ENCODE measurements around the gene AKAP13. TPM values are rescaled to one million over a fixed set of nuclear protein-coding genes. Genes with fewer than 3 reads are reported as not detected.

Gene AKAP13
- total RNA-seq, 2 experiments from 2014 or later: 106 to 113 TPM

GRCh38 chr15:85595804-85596536 lies 215.6 kb downstream of the AKAP13 start:
- Mint-ChIP-seq H3K27ac (peak overlapping the region; percentile 86), H3K4me3 (peak overlapping the region; percentile 33), H3K36me3 (peaks cover 10% of the 10 kb centered on the region), H3K27me3 (no peaks in the 10 kb centered on the region), H3K9me3 (no peaks in the 10 kb centered on the region), H3K4me1 (ENCODE audit: low read depth) (peaks cover 64% of the 10 kb centered on the region)
- peak; percentile 18 for DNase-seq
- CTCF ChIA-PET: no interaction called here
- POLR2A ChIA-PET: interaction anchor here (1.3 kb wide), 1 partner anchor 15 kb away, joined by 3 read pairs; no protein-coding TSS in a partner anchor
- intact Hi-C loops (cut with micrococcal nuclease): no loop called here

- Mint-ChIP-seq H3K27me3 (no peaks in the 10 kb centered on the region), H3K36me3 (peaks cover 13% of the 10 kb centered on the region), H3K4me3 (peak overlapping the region; percentile 14), H3K9me3 (no peaks in the 10 kb centered on the region), H3K27ac (peak overlapping the region; percentile 48), H3K4me1 (ENCODE audit: low read depth) (peaks cover 59% of the 10 kb centered on the region)
- POLR2A ChIA-PET: interaction anchor here (1.2 kb wide), 2 partner anchors 10 to 11 kb away, joined by 3 read pairs; no protein-coding TSS in a partner anchor
- intact Hi-C loops (cut with micrococcal nuclease): loop anchor here (1.0 kb wide), 1 partner anchor 16 kb away; no protein-coding TSS in a partner anchor
- peak; percentile 50 for DNase-seq
- CTCF ChIA-PET: no interaction called here
Measured at GRCh38 chr15:85597155-85597815, 216.9 kb downstream of the AKAP13 start.

- Mint-ChIP-seq H3K4me3 (no peak overlapping the region), H3K36me3 (peaks cover 19% of the 10 kb centered on the region), H3K27ac (peak overlapping the region; percentile 48), H3K27me3 (no peaks in the 10 kb centered on the region), H3K4me1 (ENCODE audit: low read depth) (peaks cover 60% of the 10 kb centered on the region), H3K9me3 (no peaks in the 10 kb centered on the region)
- DNase-seq: no peak
- POLR2A ChIA-PET: no interaction called here
- intact Hi-C loops (cut with micrococcal nuclease): no loop called here
- CTCF ChIA-PET: no interaction called here
Measured at GRCh38 chr15:85598219-85598618, 217.8 kb downstream of the AKAP13 start.

- no peak for DNase-seq
- H3K9me3 Mint-ChIP-seq: no peaks in the 10 kb centered on the region
- no peak overlapping the region for H3K4me3 Mint-ChIP-seq
- ChIA-PET CTCF (no interaction called here), POLR2A (interaction anchor here (0.8 kb wide), 1 partner anchor 114 kb away, joined by 3 read pairs; no protein-coding TSS in a partner anchor)
- peaks cover 25% of the 10 kb centered on the region for H3K36me3 Mint-ChIP-seq
- H3K27me3 Mint-ChIP-seq: no peaks in the 10 kb centered on the region
- H3K27ac Mint-ChIP-seq: no peak overlapping the region
- peaks cover 63% of the 10 kb centered on the region for H3K4me1 Mint-ChIP-seq (ENCODE audit: low read depth)
- intact Hi-C loops (cut with micrococcal nuclease): no loop called here
Measured at GRCh38 chr15:85598718-85599398, 218.5 kb downstream of the AKAP13 start.

GRCh38 chr15:85600001-85600400 lies 219.6 kb downstream of the AKAP13 start:
- H3K4me3 Mint-ChIP-seq: no peak overlapping the region
- DNase-seq: no peak
- peaks cover 27% of the 10 kb centered on the region for H3K36me3 Mint-ChIP-seq
- intact Hi-C loops (cut with micrococcal nuclease): no loop called here
- H3K4me1 Mint-ChIP-seq (ENCODE audit: low read depth): peaks cover 60% of the 10 kb centered on the region
- H3K27ac Mint-ChIP-seq: no peak overlapping the region
- POLR2A ChIA-PET: interaction anchor here (0.8 kb wide), 1 partner anchor 113 kb away, joined by 3 read pairs; no protein-coding TSS in a partner anchor
- H3K27me3 Mint-ChIP-seq: no peaks in the 10 kb centered on the region
- no peaks in the 10 kb centered on the region for H3K9me3 Mint-ChIP-seq
- CTCF ChIA-PET: interaction anchor here (0.6 to 0.7 kb wide), 2 partner anchors 782 to 877 kb away, joined by 3 read pairs; no protein-coding TSS in a partner anchor

- Mint-ChIP-seq H3K4me1 (ENCODE audit: low read depth) (peaks cover 32% of the 10 kb centered on the region), H3K36me3 (peaks cover 33% of the 10 kb centered on the region), H3K27ac (no peak overlapping the region), H3K27me3 (no peaks in the 10 kb centered on the region), H3K9me3 (no peaks in the 10 kb centered on the region), H3K4me3 (no peak overlapping the region)
- intact Hi-C loops (cut with micrococcal nuclease): no loop called here
- POLR2A ChIA-PET: interaction anchor here (1.0 kb wide), 1 partner anchor 106 kb away, joined by 3 read pairs; no protein-coding TSS in a partner anchor
- CTCF ChIA-PET: interaction anchor here (0.9 to 2.4 kb wide), 3 partner anchors 15 to 307 kb away, joined by 3 to 8 read pairs (median 3); no protein-coding TSS in a partner anchor
- no peak for DNase-seq
Measured at GRCh38 chr15:85603160-85603559, 222.8 kb downstream of the AKAP13 start.

GRCh38 chr15:85603703-85604102 lies 223.3 kb downstream of the AKAP13 start:
- Mint-ChIP-seq H3K9me3 (no peaks in the 10 kb centered on the region), H3K27ac (no peak overlapping the region), H3K36me3 (peaks cover 33% of the 10 kb centered on the region), H3K27me3 (no peaks in the 10 kb centered on the region), H3K4me1 (ENCODE audit: low read depth) (peaks cover 28% of the 10 kb centered on the region), H3K4me3 (no peak overlapping the region)
- CTCF ChIA-PET: interaction anchor here (0.9 to 2.4 kb wide), 3 partner anchors 14 to 307 kb away, joined by 3 to 8 read pairs (median 3); no protein-coding TSS in a partner anchor
- POLR2A ChIA-PET: interaction anchor here (0.7 to 1.0 kb wide), 2 partner anchors 45 to 107 kb away, joined by 3 read pairs; no protein-coding TSS in a partner anchor
- intact Hi-C loops (cut with micrococcal nuclease): no loop called here
- no peak for DNase-seq

- no peak overlapping the region for H3K27ac Mint-ChIP-seq
- CTCF ChIA-PET: interaction anchor here (0.9 to 2.4 kb wide), 3 partner anchors 14 to 308 kb away, joined by 3 to 8 read pairs (median 3); no protein-coding TSS in a partner anchor
- H3K4me1 Mint-ChIP-seq (ENCODE audit: low read depth): peaks cover 26% of the 10 kb centered on the region
- peaks cover 31% of the 10 kb centered on the region for H3K36me3 Mint-ChIP-seq
- H3K4me3 Mint-ChIP-seq: no peak overlapping the region
- no peaks in the 10 kb centered on the region for H3K9me3 Mint-ChIP-seq
- intact Hi-C loops (cut with micrococcal nuclease): no loop called here
- no peaks in the 10 kb centered on the region for H3K27me3 Mint-ChIP-seq
- no peak for DNase-seq
- POLR2A ChIA-PET: interaction anchor here (0.7 to 1.2 kb wide), 2 partner anchors 46 to 88 kb away, joined by 3 read pairs; no protein-coding TSS in a partner anchor
Measured at GRCh38 chr15:85604194-85604593, 223.8 kb downstream of the AKAP13 start.

- Mint-ChIP-seq H3K9me3 (no peaks in the 10 kb centered on the region), H3K4me3 (no peak overlapping the region), H3K4me1 (ENCODE audit: low read depth) (peaks cover 29% of the 10 kb centered on the region), H3K27ac (peak overlapping the region; percentile 30), H3K36me3 (peaks cover 28% of the 10 kb centered on the region), H3K27me3 (no peaks in the 10 kb centered on the region)
- ChIA-PET CTCF (interaction anchor here (1.0 to 1.2 kb wide), 2 partner anchors 10 to 103 kb away, joined by 3 read pairs; no protein-coding TSS in a partner anchor), POLR2A (interaction anchor here (0.9 to 1.2 kb wide), 3 partner anchors 9 to 25 kb away, joined by 3 to 4 read pairs (median 3); no protein-coding TSS in a partner anchor)
- intact Hi-C loops (cut with micrococcal nuclease): no loop called here
- DNase-seq: no peak
Measured at GRCh38 chr15:85606738-85607137, 226.3 kb downstream of the AKAP13 start.

- ChIA-PET POLR2A (interaction anchor here (0.9 to 1.2 kb wide), 3 partner anchors 10 to 25 kb away, joined by 3 to 4 read pairs (median 3); no protein-coding TSS in a partner anchor), CTCF (interaction anchor here (1.0 to 1.6 kb wide), 4 partner anchors 9 to 116 kb away, joined by 3 to 4 read pairs (median 3); no protein-coding TSS in a partner anchor)
- Mint-ChIP-seq H3K27ac (no peak overlapping the region), H3K36me3 (peaks cover 28% of the 10 kb centered on the region), H3K9me3 (no peaks in the 10 kb centered on the region), H3K4me3 (no peak overlapping the region), H3K27me3 (no peaks in the 10 kb centered on the region), H3K4me1 (ENCODE audit: low read depth) (peaks cover 30% of the 10 kb centered on the region)
- DNase-seq: no peak
- intact Hi-C loops (cut with micrococcal nuclease): no loop called here
Measured at GRCh38 chr15:85607141-85607806, 226.9 kb downstream of the AKAP13 start.

GRCh38 chr15:85607842-85608241 lies 227.4 kb downstream of the AKAP13 start:
- no peak for DNase-seq
- intact Hi-C loops (cut with micrococcal nuclease): no loop called here
- peaks cover 27% of the 10 kb centered on the region for H3K4me1 Mint-ChIP-seq (ENCODE audit: low read depth)
- H3K36me3 Mint-ChIP-seq: peaks cover 25% of the 10 kb centered on the region
- no peak overlapping the region for H3K27ac Mint-ChIP-seq
- H3K4me3 Mint-ChIP-seq: no peak overlapping the region
- CTCF ChIA-PET: interaction anchor here (1.2 to 1.6 kb wide), 3 partner anchors 18 to 116 kb away, joined by 3 to 4 read pairs (median 3); no protein-coding TSS in a partner anchor
- H3K9me3 Mint-ChIP-seq: no peaks in the 10 kb centered on the region
- H3K27me3 Mint-ChIP-seq: no peaks in the 10 kb centered on the region
- POLR2A ChIA-PET: interaction anchor here (0.9 to 1.2 kb wide), 3 partner anchors 11 to 26 kb away, joined by 3 to 4 read pairs (median 3); no protein-coding TSS in a partner anchor

All from activated CD4-positive, alpha-beta memory T cell treated with anti-CD3 and anti-CD28 coated beads for 36 hours (primary cell).